IPS-15b (cell line): ENCODE data around the gene SPTB.

Experiments
- H3K27me3 ChIP-seq: one replicate; pipeline ENCODE4 v1.6.1; 2013; ENCODE audit warnings: low read length; ENCODE audit not compliant: control insufficient read depth, insufficient read depth
- H3K36me3 ChIP-seq: one replicate; pipeline ENCODE4 v1.6.1; 2013; ENCODE audit warnings: low read length; ENCODE audit not compliant: control insufficient read depth, insufficient read depth
- H3K4me1 ChIP-seq: one replicate; pipeline ENCODE4 v1.6.1; 2013; ENCODE audit warnings: mild to moderate bottlenecking, low read length; ENCODE audit not compliant: control insufficient read depth, insufficient read depth
- H3K4me3 ChIP-seq: one replicate; pipeline ENCODE4 v1.5.1; 2013; ENCODE audit warnings: low read depth, low read length
- H3K9ac ChIP-seq: one replicate; pipeline ENCODE4 v1.6.1; 2013; ENCODE audit warnings: low read depth, mild to moderate bottlenecking, low read length
- H3K9me3 ChIP-seq: one replicate; pipeline ENCODE4 v1.6.1; 2013; ENCODE audit warnings: mild to moderate bottlenecking, low read length; ENCODE audit not compliant: control insufficient read depth, insufficient read depth

SPTB gene

GRCh38 chr14:64704143-64704742 lies 175.5 kb downstream of the SPTB start, which contains the start of gene PLEKHG3:
TSS of gene PLEKHG3 (plus strand) at chr14:64704424. CDS start at chr14:64727632, 23,208 bp downstream.
- Histone ChIP-seq H3K27me3 (peaks cover 16% of the 10 kb centered on the region), H3K4me3 (peak within 1 kb of the TSS; percentile 80), H3K4me1 (peaks cover 55% of the 10 kb centered on the region), H3K36me3 (no peaks in the 10 kb centered on the region), H3K9me3 (no peaks in the 10 kb centered on the region), H3K9ac (peak within 1 kb of the TSS; percentile 80)

- Histone ChIP-seq H3K4me1 (peaks cover 55% of the 10 kb centered on the region), H3K36me3 (no peaks in the 10 kb centered on the region), H3K9me3 (no peaks in the 10 kb centered on the region), H3K4me3 (peak overlapping the region; percentile 80), H3K9ac (no peak overlapping the region), H3K27me3 (peaks cover 15% of the 10 kb centered on the region)
These were observed 176.1 kb downstream of the SPTB start for GRCh38 chr14:64703395-64704142.

- Histone ChIP-seq H3K36me3 (no peaks in the 10 kb centered on the region), H3K4me1 (peaks cover 57% of the 10 kb centered on the region), H3K4me3 (peak overlapping the region; percentile 80), H3K9ac (no peak overlapping the region), H3K9me3 (no peaks in the 10 kb centered on the region), H3K27me3 (peaks cover 15% of the 10 kb centered on the region)
These were observed 177.0 kb downstream of the SPTB start for GRCh38 chr14:64702493-64703394.

- no peaks in the 10 kb centered on the region for H3K9me3 ChIP-seq
- peaks cover 13% of the 10 kb centered on the region for H3K27me3 ChIP-seq
- no peak overlapping the region for H3K9ac ChIP-seq
- H3K4me3 ChIP-seq = no peak overlapping the region
- no peaks in the 10 kb centered on the region for H3K36me3 ChIP-seq
- H3K4me1 ChIP-seq = peaks cover 51% of the 10 kb centered on the region
These were observed 178.0 kb downstream of the SPTB start for GRCh38 chr14:64701660-64702059.

GRCh38 chr14:64700894-64701293 lies 178.8 kb downstream of the SPTB start:
- Histone ChIP-seq H3K27me3 (peaks cover 10% of the 10 kb centered on the region), H3K4me1 (peaks cover 43% of the 10 kb centered on the region), H3K9me3 (no peaks in the 10 kb centered on the region), H3K9ac (no peak overlapping the region), H3K4me3 (no peak overlapping the region), H3K36me3 (no peaks in the 10 kb centered on the region)

- Histone ChIP-seq H3K9me3 (no peaks in the 10 kb centered on the region), H3K27me3 (peaks cover 5% of the 10 kb centered on the region), H3K36me3 (no peaks in the 10 kb centered on the region), H3K4me1 (peaks cover 39% of the 10 kb centered on the region), H3K4me3 (no peak overlapping the region), H3K9ac (no peak overlapping the region)
These were observed 179.4 kb downstream of the SPTB start for GRCh38 chr14:64700290-64700689.

GRCh38 chr14:64698903-64699302 lies 180.8 kb downstream of the SPTB start:
- Histone ChIP-seq H3K36me3 (no peaks in the 10 kb centered on the region), H3K27me3 (peaks cover 8% of the 10 kb centered on the region), H3K4me1 (peaks cover 39% of the 10 kb centered on the region), H3K9me3 (no peaks in the 10 kb centered on the region), H3K9ac (peak overlapping the region; percentile 8), H3K4me3 (no peak overlapping the region)

- no peaks in the 10 kb centered on the region for H3K36me3 ChIP-seq
- no peaks in the 10 kb centered on the region for H3K9me3 ChIP-seq
- H3K4me3 ChIP-seq = no peak overlapping the region
- peaks cover 5% of the 10 kb centered on the region for H3K27me3 ChIP-seq
- H3K9ac ChIP-seq = no peak overlapping the region
- peaks cover 21% of the 10 kb centered on the region for H3K4me1 ChIP-seq
These were observed 183.3 kb downstream of the SPTB start for GRCh38 chr14:64696355-64696857.
